CD4-positive, CD25-positive, alpha-beta regulatory T cell (primary cell): Measurements from ENCODE around the gene MISP3. TPM values are rescaled to one million over a fixed set of nuclear protein-coding genes. Genes with fewer than 3 reads are reported as not detected.
"Not testable (repeated sequence)": the region's sequence is repeated elsewhere in the genome, so short reads cannot be mapped to it uniquely, and the experiment has no call there.

Experiments used
- ATAC-seq, 2 donors: fragments of 150-1000 bp; cut with Tn5 transposase; one replicate each; pipeline ENCODE4 v1.10.0; 2021; ENCODE audit warnings: low read depth in 2 of 2, moderate number of reproducible peaks in 2 of 2, moderate library complexity in 1 of 2
- DNase-seq, 3 donors: peaks; one replicate each; pipeline versions ENCODE4 v3.0.0 to v3.0.0-alpha.2; 2012 to 2022; ENCODE audit warnings: mixed read lengths in 1 of 3
- H3K27ac ChIP-seq: one replicate; pipeline ENCODE4 v1.7.0; 2013; ENCODE audit warnings: mild to moderate bottlenecking, low read length; ENCODE audit not compliant: insufficient read depth, poor library complexity, severe bottlenecking
- H3K27me3 ChIP-seq: one replicate; pipeline ENCODE4 v1.7.0; 2013; ENCODE audit warnings: low read length; ENCODE audit not compliant: control insufficient read depth, insufficient read depth
- H3K36me3 ChIP-seq: one replicate; pipeline ENCODE4 v1.7.0; 2013; ENCODE audit warnings: mild to moderate bottlenecking, low read length, moderate library complexity; ENCODE audit not compliant: control insufficient read depth, insufficient read depth
- H3K4me1 ChIP-seq: 2 replicates; pipeline ENCODE4 v1.7.0; 2013; ENCODE audit warnings: mild to moderate bottlenecking, low read length; ENCODE audit not compliant: insufficient read depth, control insufficient read depth, poor library complexity, severe bottlenecking
- H3K4me3 ChIP-seq: one replicate; pipeline ENCODE4 v1.7.0; 2013; ENCODE audit warnings: low read depth, mild to moderate bottlenecking, low read length, moderate library complexity
- H3K9me3 ChIP-seq, 2 experiments: 1 replicate in 1 of 2; 2 replicates in 1 of 2; pipeline ENCODE4 v1.7.0; 2013; ENCODE audit warnings: low read length in 2 of 2, mild to moderate bottlenecking in 1 of 2, moderate library complexity in 1 of 2; ENCODE audit not compliant: control insufficient read depth in 2 of 2
- H3K27ac Mint-ChIP-seq, 3 donors: one replicate each; pipeline ENCODE4 v1.8.0; 2020 to 2022; ENCODE audit warnings: mild to moderate bottlenecking in 3 of 3, mixed read lengths in 3 of 3, moderate library complexity in 2 of 3
- H3K27me3 Mint-ChIP-seq: one replicate; pipeline ENCODE4 v1.8.0; 2022; ENCODE audit warnings: mild to moderate bottlenecking, mixed read lengths
- H3K36me3 Mint-ChIP-seq: one replicate; pipeline ENCODE4 v1.8.0; 2020; ENCODE audit warnings: mixed read lengths
- H3K4me1 Mint-ChIP-seq, 4 donors: one replicate each; pipeline ENCODE4 v1.8.0; 2020 to 2022; ENCODE audit warnings: mixed read lengths in 4 of 4, mild to moderate bottlenecking in 1 of 4
- H3K4me3 Mint-ChIP-seq, 4 donors: one replicate each; pipeline ENCODE4 v1.8.0; 2020 to 2022; ENCODE audit warnings: mild to moderate bottlenecking in 4 of 4, mixed read lengths in 4 of 4, moderate library complexity in 3 of 4
- H3K9me3 Mint-ChIP-seq, 7 donors: one replicate each; pipeline ENCODE4 v1.8.0; 2020 to 2022; ENCODE audit warnings: mixed read lengths in 7 of 7, mild to moderate bottlenecking in 3 of 7, moderate library complexity in 2 of 7
- polyA plus RNA-seq, 4 donors: library from polyadenylated mRNA; unstranded; fragments of 300-500 nt; fragmentation: Illumina TruSeq; gene quantifications; one replicate each; pipeline ENCODE4 v1.2.3, GENCODE V29; 2021
- total RNA-seq: library from RNA; stranded (reverse); gene quantifications from one replicate; pipeline ENCODE4 v1.2.3, GENCODE V29; 2022

Gene MISP3
- total and polyA plus RNA-seq, 5 donors from 2014 or later = 0.22 to 0.91 (median 0.54) TPM; not detected in 1

DNA sequence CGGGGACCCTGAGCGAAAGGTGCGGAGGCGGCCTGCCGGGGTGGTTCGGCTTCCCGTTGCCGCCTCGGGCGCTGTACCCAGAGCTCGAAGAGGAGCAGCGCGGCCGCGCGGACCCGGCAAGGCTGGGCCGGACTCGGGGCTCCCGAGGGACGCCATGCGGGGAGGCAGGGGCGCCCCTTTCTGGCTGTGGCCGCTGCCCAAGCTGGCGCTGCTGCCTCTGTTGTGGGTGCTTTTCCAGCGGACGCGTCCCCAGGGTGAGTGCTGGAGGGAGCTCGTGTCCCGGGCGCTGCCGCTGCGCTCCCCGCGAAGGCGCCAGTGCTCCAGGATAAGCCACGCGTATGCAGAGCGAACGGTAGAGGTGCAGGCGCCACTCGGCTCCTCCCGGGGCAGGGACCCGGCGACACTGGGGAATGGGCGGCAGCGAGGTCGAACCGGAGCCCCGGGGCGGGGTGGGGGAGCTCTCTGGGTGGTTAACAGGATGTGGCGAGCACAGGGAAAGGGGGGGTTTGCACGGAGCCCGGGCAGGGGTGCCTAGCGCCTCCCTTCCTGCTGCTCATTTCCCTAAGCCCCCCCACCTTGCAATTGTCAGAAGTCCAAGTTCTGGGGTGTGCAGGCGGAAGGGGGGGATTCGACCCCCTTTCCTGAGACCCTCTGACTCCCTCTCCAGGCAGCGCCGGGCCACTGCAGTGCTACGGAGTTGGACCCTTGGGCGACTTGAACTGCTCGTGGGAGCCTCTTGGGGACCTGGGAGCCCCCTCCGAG lies 40.7 kb upstream of the MISP3 start, which contains the start of gene IL27RA:
Gene IL27RA (plus strand): TSS at position 44 of the 762 bp plus-strand sequence. CDS start 111 bp downstream, at position 155.
- Histone ChIP-seq H3K9me3 (no peaks in the 10 kb centered on the region), H3K4me3 (peak within 1 kb of the TSS; percentile 77), H3K27ac (peak within 1 kb of the TSS; percentile 96), H3K4me1 (peaks cover 44% of the 10 kb centered on the region), H3K27me3 (no peaks in the 10 kb centered on the region), H3K36me3 (peaks cover 14% of the 10 kb centered on the region)
- Mint-ChIP-seq H3K4me3 (peak within 1 kb of the TSS; percentile 88 to 99 (median 96)), H3K27me3 (no peaks in the 10 kb centered on the region), H3K9me3 (peaks cover 0 to 2% (median 0%) of the 10 kb centered on the region in 7 donors), H3K27ac (peak within 1 kb of the TSS; percentile 90 to 97 (median 90)), H3K4me1 (peaks cover 4 to 49% (median 24%) of the 10 kb centered on the region in 4 donors), H3K36me3 (peaks cover 7% of the 10 kb centered on the region)
- ATAC-seq (peak; percentile 87 to 92), DNase-seq (peak; percentile 67 to 93 (median 85))

- H3K27ac ChIP-seq = no peak overlapping the region
- H3K4me3 ChIP-seq = peak overlapping the region; percentile 18
- peaks cover 44% of the 10 kb centered on the region for H3K4me1 ChIP-seq
- H3K9me3 ChIP-seq = no peaks in the 10 kb centered on the region
- Mint-ChIP-seq H3K27me3 (no peaks in the 10 kb centered on the region), H3K36me3 (peaks cover 15% of the 10 kb centered on the region), H3K27ac (peak overlapping the region in 1 of 3 donors; percentile 90), H3K4me1 (peaks cover 4 to 57% (median 26%) of the 10 kb centered on the region in 4 donors), H3K9me3 (peaks cover 0 to 2% (median 0%) of the 10 kb centered on the region in 7 donors), H3K4me3 (peak overlapping the region; percentile 65 to 90 (median 74))
- peaks cover 25% of the 10 kb centered on the region for H3K36me3 ChIP-seq
- no peak for ATAC-seq
- DNase-seq = no peak
- no peaks in the 10 kb centered on the region for H3K27me3 ChIP-seq
Observed at GRCh38 chr19:14033946-14034345, 38.6 kb upstream of the MISP3 start.

DNA sequence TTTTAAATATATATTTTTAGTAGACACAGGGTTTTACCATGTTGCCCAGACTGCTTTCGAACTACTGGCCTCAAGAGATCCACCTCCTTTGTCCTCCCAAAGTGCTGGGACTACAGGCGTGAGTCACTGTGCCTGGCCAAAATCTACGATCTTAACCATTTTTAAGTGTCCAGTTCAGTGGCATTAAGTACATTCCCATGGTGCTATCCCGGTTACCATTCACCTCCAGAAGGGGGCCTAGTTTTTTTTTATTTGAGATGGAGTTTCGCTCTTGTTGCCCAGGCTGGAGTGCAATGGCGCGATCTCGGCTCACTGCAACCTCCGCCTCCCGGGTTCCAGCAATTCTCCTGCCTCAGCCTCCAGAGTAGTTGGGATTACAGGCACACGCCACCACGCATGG lies 37.4 kb upstream of the MISP3 start:
- H3K9me3 ChIP-seq, DNase-seq, H3K27me3 Mint-ChIP-seq, H3K27me3 ChIP-seq, ATAC-seq, H3K27ac ChIP-seq, H3K4me3 ChIP-seq, H3K9me3 Mint-ChIP-seq: not testable (repeated sequence)
- Mint-ChIP-seq H3K4me1 (peaks cover 4 to 61% (median 23%) of the 10 kb centered on the region in 4 donors), H3K27ac (peak overlapping the region in 1 of 3 donors; percentile 9), H3K36me3 (peaks cover 16% of the 10 kb centered on the region), H3K4me3 (peak overlapping the region in 2 of 4 donors; percentile 31 to 82)
- Histone ChIP-seq H3K4me1 (peaks cover 44% of the 10 kb centered on the region), H3K36me3 (peaks cover 36% of the 10 kb centered on the region)

GRCh38 chr19:14035706-14036105 lies 36.9 kb upstream of the MISP3 start:
- H3K4me1 ChIP-seq = peaks cover 40% of the 10 kb centered on the region
- DNase-seq (no peak), ATAC-seq (no peak)
- no peak overlapping the region for H3K4me3 ChIP-seq
- peaks cover 16% of the 10 kb centered on the region for H3K36me3 Mint-ChIP-seq
- H3K27ac ChIP-seq = no peak overlapping the region
- H3K4me3 Mint-ChIP-seq = peak overlapping the region in 2 of 4 donors; percentile 31 to 68
- H3K9me3 Mint-ChIP-seq = no peaks in the 10 kb centered on the region
- H3K27me3 ChIP-seq = no peaks in the 10 kb centered on the region
- peaks cover 4 to 55% (median 20%) of the 10 kb centered on the region in 4 donors for H3K4me1 Mint-ChIP-seq
- H3K9me3 ChIP-seq = no peaks in the 10 kb centered on the region
- no peak overlapping the region for H3K27ac Mint-ChIP-seq
- H3K27me3 Mint-ChIP-seq = no peaks in the 10 kb centered on the region
- H3K36me3 ChIP-seq = peaks cover 39% of the 10 kb centered on the region

DNA sequence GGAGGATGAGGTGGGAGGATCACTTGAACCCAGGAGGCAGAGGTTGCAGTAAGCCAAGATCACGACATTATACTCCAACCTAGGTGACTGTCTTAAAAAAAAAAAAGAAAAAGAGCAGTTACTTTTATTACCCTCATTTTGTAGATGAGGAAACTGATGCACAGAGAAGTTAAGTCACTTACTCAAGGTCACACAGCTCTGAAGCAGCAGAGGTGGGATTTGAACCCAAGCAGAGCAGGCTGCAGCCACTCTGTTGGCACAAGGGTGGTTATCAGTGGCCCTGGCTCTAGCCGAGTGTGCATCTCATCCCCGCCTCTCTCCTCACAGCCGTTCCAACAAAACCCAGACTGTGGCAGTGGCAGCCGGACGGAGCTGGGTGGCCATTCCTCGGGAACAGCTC lies 33.4 kb upstream of the MISP3 start:
- Histone ChIP-seq H3K9me3 (no peaks in the 10 kb centered on the region), H3K4me1 (peaks cover 20% of the 10 kb centered on the region), H3K27ac (no peak overlapping the region), H3K36me3 (peaks cover 57% of the 10 kb centered on the region), H3K27me3 (no peaks in the 10 kb centered on the region), H3K4me3 (no peak overlapping the region)
- Mint-ChIP-seq H3K36me3 (peaks cover 25% of the 10 kb centered on the region), H3K27ac (no peak overlapping the region), H3K4me3 (no peak overlapping the region), H3K27me3 (no peaks in the 10 kb centered on the region), H3K4me1 (peaks cover 6 to 38% (median 14%) of the 10 kb centered on the region in 4 donors), H3K9me3 (no peaks in the 10 kb centered on the region)
- no peak for ATAC-seq
- DNase-seq = no peak

DNA sequence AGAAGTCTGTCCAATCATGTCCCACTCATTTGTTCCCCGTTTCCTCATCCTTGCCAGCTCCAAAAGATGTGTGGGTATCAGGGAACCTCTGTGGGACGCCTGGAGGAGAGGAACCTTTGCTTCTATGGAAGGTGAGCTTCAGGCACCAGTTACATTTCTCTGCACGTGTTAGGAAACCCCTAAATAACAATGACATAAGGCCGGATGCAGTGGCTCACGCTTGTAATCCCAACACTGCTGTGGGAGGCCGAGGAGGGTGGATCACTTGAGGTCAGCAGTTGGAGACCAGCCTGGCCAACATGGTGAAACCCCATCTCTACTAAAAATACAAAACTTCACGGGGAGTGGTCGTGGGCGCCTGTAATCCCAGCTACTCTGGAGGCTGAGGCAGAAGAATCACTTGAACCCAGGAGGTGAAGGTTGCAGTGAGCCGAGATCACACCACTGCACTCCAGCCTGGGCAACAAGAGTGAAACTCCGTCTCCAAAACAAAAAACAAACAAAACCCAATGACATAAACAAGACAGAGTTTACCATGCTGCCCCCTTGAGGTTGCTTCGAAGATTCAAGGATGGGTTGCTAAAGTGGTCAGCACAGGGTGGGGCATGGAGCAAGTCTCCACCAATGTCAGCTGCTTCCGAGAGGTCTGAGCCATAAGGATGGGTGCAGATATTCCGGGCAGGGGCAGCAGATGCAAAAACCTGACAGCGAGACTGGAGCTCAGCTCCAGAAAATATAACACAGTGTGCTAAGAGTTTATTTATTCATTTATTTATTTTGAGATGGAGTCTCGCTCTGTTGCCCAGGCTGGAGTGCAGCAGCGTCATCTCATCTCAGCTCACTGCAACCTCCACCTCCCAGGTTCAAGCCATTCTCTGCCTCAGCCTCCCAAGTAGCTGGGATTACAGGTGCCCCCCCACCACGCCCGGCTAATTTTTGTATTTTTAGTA lies 29.7 kb upstream of the MISP3 start:
- peak overlapping the region; percentile 37 for H3K27ac ChIP-seq
- peak; percentile 11 to 60 (median 36) for DNase-seq
- peak; percentile 37 to 39 for ATAC-seq
- Mint-ChIP-seq H3K4me3 (peak overlapping the region in 1 of 4 donors; percentile 35), H3K27ac (peak overlapping the region in 2 of 3 donors; percentile 87 to 89), H3K36me3 (peaks cover 18% of the 10 kb centered on the region), H3K4me1 (peaks cover 4 to 16% (median 7%) of the 10 kb centered on the region in 4 donors)
- H3K4me3 ChIP-seq, H3K4me1 ChIP-seq, H3K27me3 ChIP-seq, H3K9me3 Mint-ChIP-seq, H3K27me3 Mint-ChIP-seq, H3K9me3 ChIP-seq: not testable (repeated sequence)
- H3K36me3 ChIP-seq = peaks cover 58% of the 10 kb centered on the region

DNA sequence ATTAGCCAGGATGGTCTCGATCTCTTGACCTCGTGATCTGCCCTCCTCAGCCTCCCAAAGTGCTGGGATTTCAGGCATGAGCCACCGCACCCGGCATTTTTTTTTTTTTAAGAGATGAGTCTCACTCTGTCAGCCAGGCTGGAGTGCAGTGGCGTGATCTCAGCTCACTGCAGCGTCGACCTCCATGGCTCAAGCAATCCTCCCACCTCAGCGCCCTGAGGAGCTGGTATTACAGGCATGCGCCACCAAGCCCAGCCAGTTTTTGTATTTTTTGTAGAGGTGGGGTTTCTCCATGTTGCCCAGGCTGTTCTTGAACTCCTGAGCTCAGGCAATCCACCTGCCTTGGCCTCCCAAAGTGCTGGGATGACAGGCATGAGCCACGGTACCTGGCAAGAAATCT lies 24.7 kb upstream of the MISP3 start:
- peaks cover 66% of the 10 kb centered on the region for H3K36me3 ChIP-seq
- H3K9me3 Mint-ChIP-seq, H3K4me3 ChIP-seq, ATAC-seq, H3K27ac Mint-ChIP-seq, H3K4me3 Mint-ChIP-seq, DNase-seq, H3K4me1 ChIP-seq, H3K27ac ChIP-seq, H3K27me3 ChIP-seq, H3K27me3 Mint-ChIP-seq, H3K9me3 ChIP-seq, H3K4me1 Mint-ChIP-seq: not testable (repeated sequence)
- H3K36me3 Mint-ChIP-seq = peaks cover 30% of the 10 kb centered on the region
